ENCODE results near the gene EPHA7. TPM values are rescaled to one million over a fixed set of nuclear protein-coding genes. Genes with fewer than 3 reads are reported as not detected.

Gene EPHA7
- total RNA-seq, 2 donors from 2014 or later, result 0.26 to 0.33 TPM

- intact Hi-C loops (cut with DNase I), result no loop called here
- no peak overlapping the region for H3K4me3 ChIP-seq
- no peaks in the 10 kb centered on the region for H3K9me3 ChIP-seq
- ATAC-seq, result no peak
- no peaks in the 10 kb centered on the region for H3K4me1 ChIP-seq
- no peaks in the 10 kb centered on the region for H3K36me3 ChIP-seq (replicated peaks in 1 of 2; ENCODE audit: insufficient read depth in 1 of 2, low read depth in 2 of 2)
- no peak for DNase-seq
- TF ChIP-seq POLR2A (IDR thresholded peaks at IDR 0.05) (no peak), CTCF (IDR thresholded peaks at IDR 0.05) (no peak)
- H3K27me3 ChIP-seq, result no peaks in the 10 kb centered on the region
- WGBS, 2 donors, result 71 to 78% methylated on average over 2 of the region's 2 CpGs
- H3K27ac ChIP-seq, result no peak overlapping the region
These were observed 45.9 kb downstream of the EPHA7 start for GRCh38 chr6:93373445-93373844.

DNA sequence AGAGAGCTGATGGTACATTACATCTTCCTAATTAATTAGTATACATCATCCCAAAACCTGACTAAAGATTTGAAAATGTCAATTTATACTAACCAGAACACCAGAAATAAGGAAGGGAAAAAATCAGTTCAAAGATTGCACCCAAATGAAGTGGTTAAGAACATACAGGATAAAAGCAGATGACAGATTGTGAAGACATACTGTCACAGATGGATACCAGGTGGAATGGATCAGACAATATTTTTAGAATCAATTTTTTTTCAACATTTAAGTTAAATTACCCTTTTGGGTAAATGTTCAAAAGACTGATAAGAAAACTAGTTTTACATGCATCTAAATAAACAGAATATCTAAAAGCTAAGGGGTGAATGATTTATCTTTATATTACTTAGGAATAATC is 47.6 kb downstream of the EPHA7 start:
- intact Hi-C loops (cut with DNase I), result no loop called here
- no peak overlapping the region for H3K4me3 ChIP-seq
- DNase-seq, result no peak
- ATAC-seq, result no peak
- no peaks in the 10 kb centered on the region for H3K27me3 ChIP-seq
- no peak overlapping the region for H3K27ac ChIP-seq
- H3K36me3 ChIP-seq (replicated peaks in 1 of 2; ENCODE audit: insufficient read depth in 1 of 2, low read depth in 2 of 2), result no peaks in the 10 kb centered on the region
- no peaks in the 10 kb centered on the region for H3K9me3 ChIP-seq
- no peak for TF ChIP-seq CTCF (IDR thresholded peaks at IDR 0.05)
- H3K4me1 ChIP-seq, result no peaks in the 10 kb centered on the region

DNA sequence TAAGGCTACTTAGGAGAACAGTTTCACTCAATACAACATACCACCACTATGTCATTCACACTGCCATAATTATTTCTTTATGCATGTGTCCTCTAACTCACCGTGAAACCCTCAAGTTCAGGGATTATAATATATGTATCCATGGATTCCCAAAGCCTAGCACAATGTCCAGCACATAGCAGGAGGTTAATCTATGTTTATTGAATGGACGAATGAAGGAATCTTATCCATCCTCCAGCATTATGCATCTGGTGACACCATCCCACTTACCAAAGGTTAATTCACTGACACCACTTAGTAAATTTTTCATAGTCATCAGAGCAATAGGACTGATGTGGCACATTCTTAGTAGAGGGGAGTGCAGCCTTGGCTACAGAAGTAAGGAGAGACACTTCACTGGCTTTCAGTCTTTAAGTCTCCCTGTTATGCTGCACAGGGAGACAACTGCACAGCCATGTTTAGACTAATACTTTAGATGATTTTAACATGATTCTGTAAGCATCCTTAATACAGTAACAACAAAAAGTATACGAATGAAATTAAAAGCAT is 49.7 kb downstream of the EPHA7 start:
- Histone ChIP-seq H3K9me3 (no peaks in the 10 kb centered on the region), H3K27me3 (no peaks in the 10 kb centered on the region), H3K36me3 (replicated peaks in 1 of 2; ENCODE audit: insufficient read depth in 1 of 2, low read depth in 2 of 2) (no peaks in the 10 kb centered on the region), H3K4me3 (no peak overlapping the region), H3K4me1 (no peaks in the 10 kb centered on the region), H3K27ac (no peak overlapping the region)
- TF ChIP-seq POLR2A (IDR thresholded peaks at IDR 0.05), result no peak
- no peak for TF ChIP-seq CTCF (IDR thresholded peaks at IDR 0.05)
- 56 to 57% methylated on average over 3 of the region's 3 CpGs for WGBS, 2 donors
- no peak for ATAC-seq
- no peak for DNase-seq
- intact Hi-C loops (cut with DNase I), result no loop called here

DNA sequence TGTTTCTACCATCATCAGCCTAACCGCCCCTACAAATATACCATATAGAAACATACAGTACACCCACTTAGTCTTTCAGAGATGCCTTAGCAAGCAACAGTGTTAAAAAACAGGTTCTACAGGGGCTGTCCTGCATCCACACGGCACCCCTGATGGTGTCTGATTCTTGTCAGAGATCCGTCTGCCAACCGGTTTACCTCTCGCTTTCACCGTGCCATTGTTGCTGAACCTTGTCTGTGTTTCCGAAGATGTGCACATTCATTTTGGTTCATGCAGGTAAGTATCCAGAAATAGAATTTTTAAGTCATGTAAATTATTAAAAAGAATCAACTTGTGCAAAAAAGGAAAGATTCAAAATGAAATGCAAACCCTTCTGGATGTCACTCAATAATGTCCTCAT is 52.9 kb downstream of the EPHA7 start:
- ATAC-seq, result no peak
- TF ChIP-seq CTCF (IDR thresholded peaks at IDR 0.05) (no peak), POLR2A (IDR thresholded peaks at IDR 0.05) (no peak)
- 78 to 88% methylated on average over 7 of the region's 7 CpGs for WGBS, 2 donors
- H3K4me1 ChIP-seq, result no peaks in the 10 kb centered on the region
- H3K9me3 ChIP-seq, result no peaks in the 10 kb centered on the region
- DNase-seq, result no peak
- no peaks in the 10 kb centered on the region for H3K36me3 ChIP-seq (replicated peaks in 1 of 2; ENCODE audit: insufficient read depth in 1 of 2, low read depth in 2 of 2)
- H3K27ac ChIP-seq, result no peak overlapping the region
- intact Hi-C loops (cut with DNase I), result no loop called here
- H3K27me3 ChIP-seq, result no peaks in the 10 kb centered on the region
- H3K4me3 ChIP-seq, result no peak overlapping the region

GRCh38 chr6:93365445-93365844 is 53.9 kb downstream of the EPHA7 start:
- H3K9me3 ChIP-seq, result no peaks in the 10 kb centered on the region
- ATAC-seq (no peak), DNase-seq (no peak)
- no peaks in the 10 kb centered on the region for H3K27me3 ChIP-seq
- no peak overlapping the region for H3K4me3 ChIP-seq
- WGBS, 2 donors, result 72 to 77% methylated on average over 3 of the region's 3 CpGs
- no peaks in the 10 kb centered on the region for H3K4me1 ChIP-seq
- no peak overlapping the region for H3K27ac ChIP-seq
- TF ChIP-seq CTCF (IDR thresholded peaks at IDR 0.05) (no peak), POLR2A (IDR thresholded peaks at IDR 0.05) (no peak)
- no peaks in the 10 kb centered on the region for H3K36me3 ChIP-seq (replicated peaks in 1 of 2; ENCODE audit: insufficient read depth in 1 of 2, low read depth in 2 of 2)
- intact Hi-C loops (cut with DNase I), result no loop called here

Data from body of pancreas (tissue), 4 donors.